ENCODE results near the gene NEO1.

Gene NEO1

GRCh38 chr15:73050561-73051295 lies 1.5 kb upstream of the NEO1 start:
- Histone ChIP-seq H3K27me3 (ENCODE audit: control insufficient read depth in 2 of 2, insufficient read depth in 2 of 2, low read length in 2 of 2) (no peaks in the 10 kb centered on the region), H3K4me1 (ENCODE audit: control insufficient read depth in 2 of 2, insufficient read depth in 2 of 2, low read length in 2 of 2) (peaks cover 0 to 17% of the 10 kb centered on the region in 2 donors), H3K36me3 (ENCODE audit: control insufficient read depth in 2 of 2, insufficient read depth in 2 of 2, low read length in 2 of 2) (no peaks in the 10 kb centered on the region), H3K9me3 (ENCODE audit: control insufficient read depth in 2 of 2, low read length in 2 of 2) (no peaks in the 10 kb centered on the region), H3K4me3 (ENCODE audit: low read length in 2 of 2) (peak overlapping the region; percentile 81 to 82), H3K9ac (ENCODE audit: low read depth in 1 of 2, low read length in 2 of 2) (peak overlapping the region; percentile 76 to 92), H3K27ac (ENCODE audit: low read depth in 2 of 2, low read length in 2 of 2) (peak overlapping the region; percentile 92 to 96)

- Histone ChIP-seq H3K36me3 (ENCODE audit: control insufficient read depth in 2 of 2, insufficient read depth in 2 of 2, low read length in 2 of 2) (no peaks in the 10 kb centered on the region), H3K9ac (ENCODE audit: low read depth in 1 of 2, low read length in 2 of 2) (peak overlapping the region; percentile 76 to 92), H3K4me3 (ENCODE audit: low read length in 2 of 2) (peak overlapping the region; percentile 81 to 82), H3K4me1 (ENCODE audit: control insufficient read depth in 2 of 2, insufficient read depth in 2 of 2, low read length in 2 of 2) (peaks cover 0 to 24% of the 10 kb centered on the region in 2 donors), H3K27ac (ENCODE audit: low read depth in 2 of 2, low read length in 2 of 2) (peak overlapping the region; percentile 92 to 96), H3K9me3 (ENCODE audit: control insufficient read depth in 2 of 2, low read length in 2 of 2) (no peaks in the 10 kb centered on the region), H3K27me3 (ENCODE audit: control insufficient read depth in 2 of 2, insufficient read depth in 2 of 2, low read length in 2 of 2) (no peaks in the 10 kb centered on the region)
Observed at GRCh38 chr15:73051391-73051806, 864 bp upstream of the NEO1 start.

- Histone ChIP-seq H3K4me1 (ENCODE audit: control insufficient read depth in 2 of 2, insufficient read depth in 2 of 2, low read length in 2 of 2) (peaks cover 0 to 29% of the 10 kb centered on the region in 2 donors), H3K9ac (ENCODE audit: low read depth in 1 of 2, low read length in 2 of 2) (peak overlapping the region; percentile 54 to 70), H3K36me3 (ENCODE audit: control insufficient read depth in 2 of 2, insufficient read depth in 2 of 2, low read length in 2 of 2) (no peaks in the 10 kb centered on the region), H3K4me3 (ENCODE audit: low read length in 2 of 2) (peak overlapping the region; percentile 66 to 79), H3K27ac (ENCODE audit: low read depth in 2 of 2, low read length in 2 of 2) (peak overlapping the region; percentile 74 to 84), H3K9me3 (ENCODE audit: control insufficient read depth in 2 of 2, low read length in 2 of 2) (no peaks in the 10 kb centered on the region), H3K27me3 (ENCODE audit: control insufficient read depth in 2 of 2, insufficient read depth in 2 of 2, low read length in 2 of 2) (no peaks in the 10 kb centered on the region)
Observed at GRCh38 chr15:73052653-73053397, 562 bp downstream of the NEO1 start.

GRCh38 chr15:73053398-73053723 lies 1.1 kb downstream of the NEO1 start:
- Histone ChIP-seq H3K27ac (ENCODE audit: low read depth in 2 of 2, low read length in 2 of 2) (peak overlapping the region; percentile 74 to 84), H3K9ac (ENCODE audit: low read depth in 1 of 2, low read length in 2 of 2) (peak overlapping the region; percentile 54 to 70), H3K4me3 (ENCODE audit: low read length in 2 of 2) (peak overlapping the region; percentile 66 to 79), H3K36me3 (ENCODE audit: control insufficient read depth in 2 of 2, insufficient read depth in 2 of 2, low read length in 2 of 2) (no peaks in the 10 kb centered on the region), H3K27me3 (ENCODE audit: control insufficient read depth in 2 of 2, insufficient read depth in 2 of 2, low read length in 2 of 2) (no peaks in the 10 kb centered on the region), H3K9me3 (ENCODE audit: control insufficient read depth in 2 of 2, low read length in 2 of 2) (no peaks in the 10 kb centered on the region), H3K4me1 (ENCODE audit: control insufficient read depth in 2 of 2, insufficient read depth in 2 of 2, low read length in 2 of 2) (peaks cover 0 to 31% of the 10 kb centered on the region in 2 donors)

- H3K36me3 ChIP-seq (ENCODE audit: control insufficient read depth in 2 of 2, insufficient read depth in 2 of 2, low read length in 2 of 2) = no peaks in the 10 kb centered on the region
- H3K9me3 ChIP-seq (ENCODE audit: control insufficient read depth in 2 of 2, low read length in 2 of 2) = no peaks in the 10 kb centered on the region
- H3K4me3 ChIP-seq (ENCODE audit: low read length in 2 of 2) = peak overlapping the region; percentile 66 to 79
- H3K9ac ChIP-seq (ENCODE audit: low read depth in 1 of 2, low read length in 2 of 2) = peak overlapping the region; percentile 14 to 70
- H3K27me3 ChIP-seq (ENCODE audit: control insufficient read depth in 2 of 2, insufficient read depth in 2 of 2, low read length in 2 of 2) = no peaks in the 10 kb centered on the region
- H3K4me1 ChIP-seq (ENCODE audit: control insufficient read depth in 2 of 2, insufficient read depth in 2 of 2, low read length in 2 of 2) = peaks cover 0 to 31% of the 10 kb centered on the region in 2 donors
- peak overlapping the region; percentile 74 to 80 for H3K27ac ChIP-seq (ENCODE audit: low read depth in 2 of 2, low read length in 2 of 2)
Observed at GRCh38 chr15:73054417-73054953, 2.2 kb downstream of the NEO1 start.

GRCh38 chr15:73056460-73056859 lies 4.2 kb downstream of the NEO1 start:
- H3K4me3 ChIP-seq (ENCODE audit: low read length in 2 of 2) = no peak overlapping the region
- no peaks in the 10 kb centered on the region for H3K36me3 ChIP-seq (ENCODE audit: control insufficient read depth in 2 of 2, insufficient read depth in 2 of 2, low read length in 2 of 2)
- H3K9me3 ChIP-seq (ENCODE audit: control insufficient read depth in 2 of 2, low read length in 2 of 2) = no peaks in the 10 kb centered on the region
- no peak overlapping the region for H3K9ac ChIP-seq (ENCODE audit: low read depth in 1 of 2, low read length in 2 of 2)
- no peak overlapping the region for H3K27ac ChIP-seq (ENCODE audit: low read depth in 2 of 2, low read length in 2 of 2)
- no peaks in the 10 kb centered on the region for H3K27me3 ChIP-seq (ENCODE audit: control insufficient read depth in 2 of 2, insufficient read depth in 2 of 2, low read length in 2 of 2)
- H3K4me1 ChIP-seq (ENCODE audit: control insufficient read depth in 2 of 2, insufficient read depth in 2 of 2, low read length in 2 of 2) = peaks cover 0 to 25% of the 10 kb centered on the region in 2 donors

- no peaks in the 10 kb centered on the region for H3K9me3 ChIP-seq (ENCODE audit: control insufficient read depth in 2 of 2, low read length in 2 of 2)
- no peak overlapping the region for H3K27ac ChIP-seq (ENCODE audit: low read depth in 2 of 2, low read length in 2 of 2)
- H3K4me1 ChIP-seq (ENCODE audit: control insufficient read depth in 2 of 2, insufficient read depth in 2 of 2, low read length in 2 of 2) = peaks cover 0 to 25% of the 10 kb centered on the region in 2 donors
- no peak overlapping the region for H3K9ac ChIP-seq (ENCODE audit: low read depth in 1 of 2, low read length in 2 of 2)
- H3K4me3 ChIP-seq (ENCODE audit: low read length in 2 of 2) = no peak overlapping the region
- no peaks in the 10 kb centered on the region for H3K27me3 ChIP-seq (ENCODE audit: control insufficient read depth in 2 of 2, insufficient read depth in 2 of 2, low read length in 2 of 2)
- H3K36me3 ChIP-seq (ENCODE audit: control insufficient read depth in 2 of 2, insufficient read depth in 2 of 2, low read length in 2 of 2) = no peaks in the 10 kb centered on the region
Observed at GRCh38 chr15:73058437-73058836, 6.2 kb downstream of the NEO1 start.

GRCh38 chr15:73065114-73065513 lies 12.9 kb downstream of the NEO1 start:
- Histone ChIP-seq H3K27me3 (ENCODE audit: control insufficient read depth in 2 of 2, insufficient read depth in 2 of 2, low read length in 2 of 2) (no peaks in the 10 kb centered on the region), H3K4me3 (ENCODE audit: low read length in 2 of 2) (no peak overlapping the region), H3K9ac (ENCODE audit: low read depth in 1 of 2, low read length in 2 of 2) (no peak overlapping the region), H3K9me3 (ENCODE audit: control insufficient read depth in 2 of 2, low read length in 2 of 2) (no peaks in the 10 kb centered on the region), H3K4me1 (ENCODE audit: control insufficient read depth in 2 of 2, insufficient read depth in 2 of 2, low read length in 2 of 2) (no peaks in the 10 kb centered on the region), H3K36me3 (ENCODE audit: control insufficient read depth in 2 of 2, insufficient read depth in 2 of 2, low read length in 2 of 2) (no peaks in the 10 kb centered on the region), H3K27ac (ENCODE audit: low read depth in 2 of 2, low read length in 2 of 2) (no peak overlapping the region)

- no peaks in the 10 kb centered on the region for H3K27me3 ChIP-seq (ENCODE audit: control insufficient read depth in 2 of 2, insufficient read depth in 2 of 2, low read length in 2 of 2)
- H3K9ac ChIP-seq (ENCODE audit: low read depth in 1 of 2, low read length in 2 of 2) = no peak overlapping the region
- H3K36me3 ChIP-seq (ENCODE audit: control insufficient read depth in 2 of 2, insufficient read depth in 2 of 2, low read length in 2 of 2) = no peaks in the 10 kb centered on the region
- H3K4me3 ChIP-seq (ENCODE audit: low read length in 2 of 2) = no peak overlapping the region
- no peaks in the 10 kb centered on the region for H3K9me3 ChIP-seq (ENCODE audit: control insufficient read depth in 2 of 2, low read length in 2 of 2)
- no peak overlapping the region for H3K27ac ChIP-seq (ENCODE audit: low read depth in 2 of 2, low read length in 2 of 2)
- no peaks in the 10 kb centered on the region for H3K4me1 ChIP-seq (ENCODE audit: control insufficient read depth in 2 of 2, insufficient read depth in 2 of 2, low read length in 2 of 2)
Observed at GRCh38 chr15:73069109-73069508, 16.8 kb downstream of the NEO1 start.

- Histone ChIP-seq H3K4me3 (ENCODE audit: low read length in 2 of 2) (no peak overlapping the region), H3K4me1 (ENCODE audit: control insufficient read depth in 2 of 2, insufficient read depth in 2 of 2, low read length in 2 of 2) (peaks cover 3 to 10% of the 10 kb centered on the region in 2 donors), H3K36me3 (ENCODE audit: control insufficient read depth in 2 of 2, insufficient read depth in 2 of 2, low read length in 2 of 2) (no peaks in the 10 kb centered on the region), H3K9ac (ENCODE audit: low read depth in 1 of 2, low read length in 2 of 2) (no peak overlapping the region), H3K9me3 (ENCODE audit: control insufficient read depth in 2 of 2, low read length in 2 of 2) (no peaks in the 10 kb centered on the region), H3K27ac (ENCODE audit: low read depth in 2 of 2, low read length in 2 of 2) (no peak overlapping the region), H3K27me3 (ENCODE audit: control insufficient read depth in 2 of 2, insufficient read depth in 2 of 2, low read length in 2 of 2) (no peaks in the 10 kb centered on the region)
Observed at GRCh38 chr15:73072894-73073293, 20.6 kb downstream of the NEO1 start.
